Smooth muscle cell (in vitro differentiated cells): ENCODE data around the gene LBP. TPM values are rescaled to one million over a fixed set of nuclear protein-coding genes. Genes with fewer than 3 reads are reported as not detected.

Source experiments
- DNase-seq: peaks from one replicate; lab custom pipeline; 2025; ENCODE audit not compliant: unreplicated experiment; lab: John Stamatoyannopoulos, UW
- H2AFZ ChIP-seq: fragments of 200-600 bp; sonication (generic); 2 replicates; pipeline ENCODE4 v1.6.0; 2016; ENCODE audit warnings: antibody characterized with exemption, low read depth, mild to moderate bottlenecking
- H3F3A ChIP-seq: fragments of 200-600 bp; sonication (generic); 2 replicates; pipeline ENCODE4 v1.6.0; 2017; ENCODE audit warnings: antibody characterized with exemption, low read depth
- H3K27ac ChIP-seq: fragments of 200-600 bp; sonication (generic); 2 replicates; pipeline ENCODE4 v1.5.1; 2016; ENCODE audit warnings: low read depth, mild to moderate bottlenecking
- H3K27me3 ChIP-seq: fragments of 200-600 bp; sonication (generic); 2 replicates; pipeline ENCODE4 v1.6.1; 2016; ENCODE audit warnings: low read depth, mild to moderate bottlenecking
- H3K36me3 ChIP-seq: fragments of 200-600 bp; sonication (generic); 2 replicates; pipeline ENCODE4 v1.5.1; 2016; ENCODE audit warnings: low read depth
- H3K4me1 ChIP-seq: fragments of 200-600 bp; sonication (generic); 2 replicates; pipeline ENCODE4 v1.5.1; 2016; ENCODE audit warnings: low read depth
- H3K4me2 ChIP-seq: fragments of 200-600 bp; sonication (generic); 2 replicates; pipeline ENCODE4 v1.6.0; 2016; ENCODE audit warnings: mild to moderate bottlenecking
- H3K4me3 ChIP-seq: fragments of 200-600 bp; sonication (generic); 2 replicates; pipeline ENCODE4 v1.5.1; 2016; ENCODE audit warnings: mild to moderate bottlenecking
- H3K79me2 ChIP-seq: fragments of 200-600 bp; sonication (generic); 2 replicates; pipeline ENCODE4 v1.6.0; 2016; ENCODE audit warnings: low read depth, mild to moderate bottlenecking
- H3K9ac ChIP-seq: fragments of 200-600 bp; sonication (generic); 2 replicates; pipeline ENCODE4 v1.6.0; 2016; ENCODE audit warnings: low read depth
- H3K9me3 ChIP-seq: fragments of 200-600 bp; sonication (generic); replicated peaks from 2 replicates; pipeline ENCODE4 v1.5.1; 2016; ENCODE audit warnings: low read depth
- H4K20me1 ChIP-seq: fragments of 200-600 bp; sonication (generic); 2 replicates; pipeline ENCODE4 v1.6.0; 2016; ENCODE audit warnings: low read depth
- CTCF ChIP-seq: fragments of 200-600 bp; sonication (generic); IDR thresholded peaks from 2 replicates; pipeline ENCODE4 v1.5.1; 2017; ENCODE audit warnings: borderline replicate concordance, mild to moderate bottlenecking, antibody characterized with exemption; ENCODE audit not compliant: insufficient read depth, poor library complexity, severe bottlenecking
- WGBS: methylation state at CpG from one replicate; pipeline ENCODE4 v1.1.7; 2016; ENCODE audit warnings: low lambda C conversion rate; 5-methylcytosine and 5-hydroxymethylcytosine counted together
- polyA plus RNA-seq: library from polyadenylated mRNA; unstranded; fragments of >200 nt; fragmentation: Nextera tagmentation; extraction: Ambion mirVana; gene quantifications from 2 replicates; pipeline ENCODE4 v1.2.1, GENCODE V29; 2016
- small RNA-seq: library from RNA; depleted of rRNA; stranded (forward); fragments of <200 nt; gene quantifications from one replicate; pipeline ENCODE3, GENCODE V24; 2014
- total RNA-seq: library from RNA; depleted of rRNA; stranded (reverse); fragments of >200 nt; gene quantifications from 2 replicates; pipeline ENCODE4 v1.2.3, GENCODE V29; 2014

LBP gene
- total and polyA plus RNA-seq, 2 experiments from 2014 or later, result not detected

GRCh38 chr20:38426006-38426897 lies 80.0 kb downstream of the LBP start:
- Histone ChIP-seq H3K79me2 (peaks cover 52% of the 10 kb centered on the region), H3K36me3 (peaks cover 9% of the 10 kb centered on the region), H3K27ac (peak overlapping the region; percentile 73), H3F3A (peaks cover 18% of the 10 kb centered on the region), H3K4me2 (no peak overlapping the region), H3K4me1 (no peaks in the 10 kb centered on the region), H3K27me3 (no peaks in the 10 kb centered on the region), H3K9me3 (no peaks in the 10 kb centered on the region), H4K20me1 (peaks cover 100% of the 10 kb centered on the region), H2AFZ (no peak overlapping the region), H3K9ac (no peak overlapping the region), H3K4me3 (no peak overlapping the region)
- no peak for DNase-seq
- WGBS, result 69% methylated on average over 15 of the region's 15 CpGs
- no peak for TF ChIP-seq CTCF

Small RNA genes lying within 50 kb of the gene (small RNA-seq; reads per million reads assigned to genes)
- gene RF00056 (not detected), gene SNORA71B (30.9 reads per million, percentile 93 among the genes with 10 or more reads in this experiment)

Other genes with a start within 250 kb of the LBP start
- gene TGM2, start 181.2 kb upstream of the LBP start, total RNA-seq, result 53.6 and 72.0 TPM in 2 replicates
- 41.7 and 85.6 TPM in 2 replicates for gene TGM2, start 181.2 kb upstream of the LBP start, polyA plus RNA-seq
- 0.09 TPM in 1 of 2 replicates, not detected in the other for gene KIAA1755, start 85.7 kb upstream of the LBP start, total RNA-seq
- gene KIAA1755, start 85.7 kb upstream of the LBP start, polyA plus RNA-seq, result 0.17 TPM in 1 of 2 replicates, not detected in the other
- not detected in 2 replicates for gene BPI, start 42.3 kb upstream of the LBP start, total RNA-seq
- gene BPI, start 42.3 kb upstream of the LBP start, polyA plus RNA-seq, result not detected in 2 replicates
- 5.5 and 6.7 TPM in 2 replicates for gene SNHG17, start 88.8 kb downstream of the LBP start, total RNA-seq
- gene SNHG17, start 88.8 kb downstream of the LBP start, polyA plus RNA-seq, result 19.6 and 26.4 TPM in 2 replicates
- 33.3 and 43.2 TPM in 2 replicates for gene RALGAPB, start 126.4 kb downstream of the LBP start, total RNA-seq
- 8.9 and 11.4 TPM in 2 replicates for gene RALGAPB, start 126.4 kb downstream of the LBP start, polyA plus RNA-seq
- gene ADIG, start 234.7 kb downstream of the LBP start, total RNA-seq, result not detected in 2 replicates
- not detected in 2 replicates for gene ADIG, start 234.7 kb downstream of the LBP start, polyA plus RNA-seq